Eye (tissue), 1 donor: ENCODE measurements around the gene ZNF117.
"Not testable (repeated sequence)": the region's sequence is repeated elsewhere in the genome, so short reads cannot be mapped to it uniquely, and the experiment has no call there.

Experiments
- DNase-seq: peaks from one replicate; pipeline ENCODE4 v3.0.0-alpha.2; 2015

ZNF117 gene

DNA sequence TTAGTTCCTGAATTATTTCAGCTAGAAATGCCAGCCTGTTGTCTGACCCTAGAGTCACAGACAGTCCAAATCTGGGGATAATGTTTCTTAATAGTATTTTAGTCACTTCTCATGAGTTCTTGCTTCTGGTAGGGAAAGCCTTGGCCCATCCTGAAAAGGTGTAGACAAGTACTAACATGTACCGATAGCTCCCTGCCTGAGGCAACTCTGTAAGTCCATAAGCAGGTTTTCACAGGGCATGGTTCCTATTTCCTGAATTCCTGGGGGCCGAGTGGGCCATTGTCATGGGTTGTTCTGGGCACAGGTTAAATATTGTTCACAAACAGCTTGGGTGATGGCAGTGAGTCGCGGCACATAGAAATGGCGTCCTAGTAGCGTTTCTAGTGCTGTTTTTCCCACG lies 3.1 kb upstream of the ZNF117 start:
- no peak for DNase-seq

DNA sequence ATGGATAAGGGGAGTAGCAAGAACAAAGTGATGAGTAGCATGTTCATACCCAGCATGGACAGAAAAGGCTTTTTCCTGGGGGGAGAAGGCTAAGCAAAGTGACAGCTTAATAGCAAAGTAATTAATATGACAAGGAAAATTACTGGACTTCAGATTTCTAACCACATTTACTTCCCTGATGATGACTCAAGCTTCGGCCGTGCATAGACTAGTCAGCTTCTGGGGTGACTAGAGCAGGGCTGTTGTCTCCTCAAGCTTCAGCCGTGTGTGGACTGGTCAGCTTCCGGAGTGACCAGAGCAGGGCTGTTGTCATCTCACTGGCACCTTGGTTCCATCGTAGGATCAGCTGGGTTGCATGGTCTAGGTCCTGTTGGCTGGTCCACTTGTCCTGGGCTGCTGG lies 2.1 kb upstream of the ZNF117 start:
- no peak for DNase-seq

DNA sequence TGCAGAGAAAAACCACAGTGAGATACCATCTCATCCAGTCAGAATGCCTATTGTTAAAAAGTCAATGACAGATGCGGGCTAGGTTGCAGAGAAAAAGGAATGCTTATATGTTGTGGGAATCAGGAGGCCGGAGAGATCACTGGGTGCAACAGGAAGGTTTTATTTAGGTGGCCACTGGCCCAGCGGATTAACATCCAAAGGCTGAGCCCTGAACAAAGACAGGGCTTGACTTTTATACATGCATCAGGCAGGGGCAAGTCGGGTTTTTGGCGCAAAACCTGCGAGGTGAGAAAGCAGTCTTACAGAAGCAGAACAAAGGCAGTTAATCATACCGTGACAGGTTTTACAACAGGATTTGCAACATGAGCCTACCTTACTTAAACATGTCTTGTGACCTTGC lies 620 bp downstream of the ZNF117 start:
- DNase-seq: no peak

DNA sequence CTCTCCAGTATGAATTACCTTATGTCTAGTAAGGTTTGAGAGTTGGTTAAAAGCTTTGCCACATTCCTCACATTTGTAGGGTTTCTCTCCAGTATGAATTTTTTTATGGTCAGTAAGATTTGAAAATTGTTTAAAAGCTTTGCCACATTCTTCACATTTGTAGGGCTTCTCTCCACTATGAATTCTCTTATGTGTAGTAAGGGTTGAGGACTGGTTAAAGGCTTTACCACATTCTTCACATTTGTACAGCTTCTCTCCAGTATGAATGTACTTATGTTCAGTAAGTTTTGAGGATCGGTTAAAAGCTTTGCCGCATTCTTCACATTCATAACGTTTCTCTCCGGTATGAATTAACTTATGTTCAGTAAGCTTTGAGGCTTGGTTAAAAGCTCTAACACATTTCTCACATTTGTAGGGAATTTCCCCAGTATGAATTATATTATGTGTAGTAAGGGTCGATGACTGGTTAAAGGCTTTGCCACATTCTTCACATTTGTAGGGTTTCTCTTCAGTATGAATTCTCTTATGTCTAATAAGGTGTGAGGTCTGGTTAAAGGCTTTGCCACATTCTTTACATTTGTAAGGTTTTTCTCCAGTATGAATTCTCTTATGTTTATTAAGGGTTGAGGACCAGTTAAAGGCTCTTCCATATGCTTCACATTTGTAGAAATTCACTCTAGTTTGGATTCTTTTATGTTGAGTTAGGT lies 12.2 kb downstream of the ZNF117 start:
- DNase-seq: no peak

DNA sequence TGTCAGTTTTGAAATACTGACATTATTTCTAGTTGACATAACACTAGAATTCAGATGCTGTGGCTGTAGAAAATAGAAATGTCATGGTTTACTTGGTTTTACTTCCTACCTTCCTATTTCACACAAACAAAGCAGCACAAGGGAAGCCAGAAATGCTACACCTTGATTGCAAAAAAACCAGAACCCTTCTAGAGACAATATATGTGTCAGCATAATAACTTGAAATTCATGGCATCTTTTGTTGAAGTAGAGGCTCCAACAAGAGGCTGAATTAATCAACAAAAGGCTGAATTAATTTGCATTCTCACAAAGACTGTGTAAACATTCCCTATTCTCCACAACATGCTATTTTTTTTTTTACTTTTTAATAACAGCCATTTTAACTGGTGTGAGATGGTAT lies 25.2 kb downstream of the ZNF117 start:
- no peak for DNase-seq

DNA sequence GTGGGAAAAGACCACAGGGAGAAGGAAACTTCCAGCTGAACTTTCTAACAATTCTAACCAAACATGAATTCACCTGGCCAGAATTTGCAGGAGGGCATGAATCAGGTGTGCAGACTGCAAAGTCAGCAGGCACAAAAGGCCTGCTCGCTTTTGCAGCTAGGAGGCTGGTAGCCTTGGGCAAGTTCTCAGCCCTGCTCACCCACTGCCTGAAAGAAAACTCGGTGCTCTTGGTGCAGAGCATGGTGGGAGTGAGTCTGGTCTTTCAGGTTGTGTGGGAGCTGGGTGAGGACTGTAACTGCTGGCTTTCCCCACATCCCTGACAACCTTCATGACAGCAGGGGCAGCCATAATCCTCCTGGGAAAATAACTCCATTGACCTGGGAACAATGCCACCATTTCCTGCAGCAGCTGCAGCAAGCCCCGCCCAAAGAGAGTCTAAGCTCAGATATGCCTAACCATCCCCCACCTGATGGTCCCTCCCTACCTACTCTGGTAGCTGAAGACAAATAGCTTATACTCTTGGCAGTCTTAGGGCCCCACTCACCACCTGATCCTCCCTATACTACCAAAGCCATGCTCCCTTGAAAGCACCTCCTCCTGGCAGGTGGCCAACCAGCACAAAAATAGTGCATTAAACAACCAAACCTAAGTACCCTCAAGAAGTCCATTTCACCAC lies 31.6 kb downstream of the ZNF117 start:
- DNase-seq: no peak

DNA sequence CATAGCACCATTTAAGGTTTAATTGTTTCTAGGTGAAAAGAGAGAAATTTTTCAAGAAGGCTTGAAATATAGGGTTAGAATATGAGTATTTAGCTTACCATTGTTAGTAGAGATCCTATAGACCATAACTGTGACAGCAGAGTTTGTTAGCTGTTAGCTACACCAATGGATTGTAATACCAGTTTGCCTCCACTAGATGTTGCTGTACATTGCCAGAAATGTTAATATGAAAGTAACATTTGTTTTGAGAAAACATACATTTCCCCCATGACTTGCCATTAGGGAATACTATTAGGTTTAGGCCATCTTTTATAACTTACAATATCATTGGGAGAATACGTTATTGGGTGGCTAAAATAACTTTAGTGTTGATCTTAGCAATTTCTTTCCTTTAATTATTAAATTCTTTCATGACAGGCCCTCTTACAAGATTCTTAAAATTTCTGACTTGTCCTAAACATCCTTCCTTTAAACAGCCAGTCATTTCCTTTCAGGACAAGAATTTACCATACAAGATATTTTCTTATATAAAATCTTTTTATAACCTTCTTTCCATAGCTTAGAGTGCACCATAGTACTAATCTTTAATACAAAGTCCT lies 39.5 kb downstream of the ZNF117 start:
- peak; percentile 72 for DNase-seq

DNA sequence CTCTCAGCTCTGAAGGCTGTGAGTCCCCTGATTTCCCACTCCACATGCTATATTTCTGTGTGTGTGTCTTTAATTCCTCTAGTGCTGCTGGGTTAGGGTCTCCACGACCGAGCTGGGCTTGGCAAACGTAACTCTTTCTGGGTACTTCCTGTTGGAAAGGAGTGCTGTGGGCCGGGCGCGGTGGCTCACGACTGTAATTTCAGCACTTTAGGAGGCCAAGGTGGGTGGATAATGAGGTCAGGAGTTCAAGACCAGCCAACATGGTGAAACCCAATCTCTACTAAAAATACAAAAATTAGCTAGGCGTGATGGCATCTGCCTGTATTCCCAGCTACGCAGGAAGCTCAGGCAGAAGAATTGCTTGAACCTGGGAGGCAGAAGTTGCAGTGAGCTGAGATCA lies 40.2 kb downstream of the ZNF117 start:
- DNase-seq: not testable (repeated sequence)

DNA sequence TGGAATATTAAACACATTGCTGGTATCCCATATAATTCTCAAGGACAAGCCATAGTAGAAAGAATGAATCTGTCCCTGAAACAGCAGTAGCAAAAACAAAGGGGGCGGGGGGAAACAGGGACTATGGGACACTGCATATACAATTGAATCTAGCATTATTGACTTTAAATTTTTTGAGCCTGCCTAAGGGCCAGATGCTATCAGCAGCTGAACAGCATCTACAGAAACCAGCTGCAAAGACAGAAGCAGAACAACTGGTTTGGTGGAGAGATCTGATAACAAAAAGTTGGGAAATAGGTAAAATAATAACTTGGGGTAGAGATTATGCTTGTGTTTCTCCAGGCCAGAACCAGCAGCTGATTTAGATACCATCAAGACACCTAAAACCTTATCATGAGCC lies 42.1 kb downstream of the ZNF117 start:
- not testable (repeated sequence) for DNase-seq

DNA sequence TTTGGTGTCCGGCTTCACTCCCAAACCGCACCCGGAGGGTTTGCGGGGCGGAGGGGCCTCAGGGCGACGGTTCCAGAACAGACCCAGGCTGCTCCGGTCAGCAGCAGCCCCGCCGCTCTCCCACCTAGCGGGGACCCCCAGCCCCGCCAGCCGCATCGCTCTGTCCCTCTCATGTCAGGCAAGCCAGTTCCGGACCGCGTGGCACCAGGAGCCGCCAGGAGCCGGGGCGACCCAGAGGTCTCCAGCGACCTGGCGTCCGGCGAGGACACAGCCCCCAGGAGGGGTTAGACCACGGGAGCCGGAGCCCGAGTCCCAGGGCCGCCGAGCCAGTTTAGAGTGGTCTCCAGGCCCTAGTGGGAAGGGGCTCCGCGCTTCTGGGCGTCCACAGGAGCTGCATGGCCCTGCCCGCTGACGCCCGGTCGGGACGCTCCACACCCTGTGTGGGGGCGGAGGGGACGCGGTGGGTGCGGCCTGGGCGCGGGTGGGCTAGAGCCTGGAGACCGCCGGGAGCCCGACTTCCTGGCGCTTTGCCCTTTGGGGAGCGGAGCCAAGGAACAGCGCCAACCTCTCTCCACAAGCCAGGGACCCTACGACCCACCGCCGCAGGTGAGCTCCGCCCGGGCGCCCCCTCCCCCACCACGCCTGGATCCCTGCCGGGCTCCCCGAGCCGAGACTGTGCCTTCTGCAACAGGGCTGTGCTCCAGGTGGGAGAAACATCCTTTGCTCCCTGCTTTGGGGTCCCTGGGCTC lies 43.4 kb downstream of the ZNF117 start:
- DNase-seq: peak; percentile 46

DNA sequence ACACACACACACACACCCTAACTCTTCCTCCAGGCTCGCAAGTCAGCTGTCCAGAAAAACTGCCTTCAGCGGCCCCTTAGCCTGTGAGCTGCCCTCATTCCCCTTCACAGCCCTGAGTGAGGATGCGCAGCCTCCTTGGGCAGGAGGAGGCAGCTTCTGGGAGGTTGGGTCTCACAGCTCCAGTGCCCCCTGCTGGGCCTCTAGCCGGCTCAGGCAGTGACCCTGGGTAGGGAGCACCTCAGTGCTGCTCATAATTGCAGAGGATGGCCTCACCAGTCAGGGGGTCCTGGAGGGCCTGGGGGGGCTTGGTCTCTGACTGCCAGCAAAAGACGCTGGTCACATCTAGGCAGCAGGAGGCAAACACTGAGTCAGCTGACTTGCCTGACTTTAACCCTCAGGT lies 44.1 kb downstream of the ZNF117 start:
- no peak for DNase-seq

DNA sequence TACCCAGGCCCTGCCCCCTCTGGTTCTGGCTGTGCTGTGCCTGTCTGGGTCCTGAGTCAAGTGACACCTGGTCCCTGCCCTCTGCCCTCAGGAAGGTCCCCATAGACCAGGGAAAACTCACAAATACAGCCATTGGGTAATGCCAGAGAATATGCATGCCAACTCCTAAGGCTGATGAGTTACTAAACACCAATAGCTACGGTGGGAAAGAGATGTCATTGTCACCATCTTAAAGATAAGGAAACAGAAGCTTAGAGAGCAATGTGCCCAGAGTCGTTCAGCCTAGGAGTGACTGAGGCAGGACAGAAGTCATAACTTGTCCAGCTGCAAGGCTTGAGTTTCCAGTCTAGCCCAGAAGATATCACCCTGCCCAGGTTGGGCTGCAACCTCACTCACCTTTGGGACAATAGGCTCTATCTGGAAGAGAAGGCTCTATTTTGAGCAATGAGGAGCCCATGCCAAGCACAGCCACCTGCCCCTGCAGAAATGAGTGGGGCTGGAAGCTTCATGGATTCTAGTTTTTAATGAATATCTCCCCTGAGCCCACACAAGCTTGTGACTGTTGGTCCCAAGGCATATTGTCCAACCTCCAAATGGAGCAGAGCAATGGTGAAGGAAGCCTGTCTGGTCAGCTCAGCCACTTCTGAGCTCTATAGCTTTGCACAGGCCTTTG lies 45.2 kb downstream of the ZNF117 start:
- no peak for DNase-seq

DNA sequence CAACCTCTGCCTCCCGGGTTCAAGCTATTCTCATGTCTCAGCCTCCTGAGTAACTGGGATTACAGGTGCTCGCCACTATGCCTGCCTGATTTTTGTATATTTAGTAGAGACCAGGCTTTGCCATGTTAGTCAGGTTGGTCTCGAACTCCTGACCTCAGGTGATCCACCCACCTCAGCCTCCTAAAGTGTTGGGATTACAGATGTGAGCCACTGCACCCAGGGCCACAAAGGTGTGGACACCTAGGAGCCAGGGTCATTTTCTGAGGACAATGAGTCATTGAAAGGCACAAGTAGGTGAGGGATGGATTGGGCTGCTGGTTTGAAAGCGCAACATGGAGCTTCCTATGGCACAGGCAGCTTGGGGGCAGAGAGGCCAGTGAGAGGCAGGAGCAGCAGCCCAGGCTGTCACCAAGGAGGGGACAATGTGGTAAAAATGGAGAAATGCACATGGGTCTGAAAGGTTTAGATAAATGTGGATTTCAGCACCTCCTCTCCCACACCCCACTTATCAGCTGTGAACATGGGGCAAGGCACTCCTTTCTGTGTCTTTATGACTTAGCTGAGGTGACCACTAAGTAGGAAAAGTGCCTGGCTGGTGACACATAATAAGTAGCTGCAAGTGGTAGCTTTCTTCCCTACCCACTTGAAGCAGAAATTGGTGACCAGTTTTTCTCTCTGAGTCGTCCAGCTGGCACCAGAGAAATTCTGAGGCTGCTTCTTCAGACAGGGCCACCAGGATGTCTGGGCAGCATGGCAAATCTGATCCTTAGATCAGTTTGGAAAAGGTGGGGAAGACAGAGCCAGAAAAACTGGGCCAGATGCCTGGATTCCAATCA lies 46.0 kb downstream of the ZNF117 start:
- not testable (repeated sequence) for DNase-seq

DNA sequence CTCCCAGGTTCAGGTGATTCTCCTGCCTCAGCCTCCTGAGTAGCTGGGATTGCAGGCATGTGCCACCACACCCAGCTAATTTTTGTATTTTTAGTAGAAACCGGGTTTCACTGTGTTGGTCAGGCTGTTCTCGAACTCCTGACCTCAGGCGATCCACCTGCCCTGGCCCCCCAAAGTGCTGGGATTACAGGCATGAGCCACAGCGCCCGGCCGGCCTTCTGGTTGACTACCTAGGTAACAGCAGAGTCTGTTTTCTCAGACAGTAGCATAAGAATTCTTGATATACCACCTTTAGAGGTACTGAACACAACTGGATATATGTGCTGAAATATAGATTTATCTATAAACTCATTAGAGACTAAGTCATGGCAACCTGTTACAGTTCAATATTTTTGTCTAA lies 50.8 kb downstream of the ZNF117 start:
- DNase-seq: not testable (repeated sequence)

DNA sequence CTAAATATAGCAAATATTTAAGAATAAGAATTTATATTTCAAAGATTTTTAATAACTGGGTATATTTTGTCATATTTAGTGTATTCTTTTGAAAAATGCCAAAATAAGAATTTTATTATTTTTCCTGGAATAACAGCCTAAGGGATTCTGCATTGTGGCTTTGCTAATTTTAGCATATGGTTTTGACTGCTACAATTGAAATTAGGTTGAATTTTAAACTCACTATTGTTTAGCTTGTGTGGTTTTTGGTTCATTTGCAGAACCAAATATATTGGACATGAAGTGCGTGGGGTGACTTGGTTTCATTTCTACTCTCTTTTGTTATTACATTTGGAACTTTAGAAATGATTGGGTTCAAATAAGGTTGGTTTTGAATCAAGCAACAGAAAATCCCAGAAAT lies 52.3 kb downstream of the ZNF117 start:
- no peak for DNase-seq

DNA sequence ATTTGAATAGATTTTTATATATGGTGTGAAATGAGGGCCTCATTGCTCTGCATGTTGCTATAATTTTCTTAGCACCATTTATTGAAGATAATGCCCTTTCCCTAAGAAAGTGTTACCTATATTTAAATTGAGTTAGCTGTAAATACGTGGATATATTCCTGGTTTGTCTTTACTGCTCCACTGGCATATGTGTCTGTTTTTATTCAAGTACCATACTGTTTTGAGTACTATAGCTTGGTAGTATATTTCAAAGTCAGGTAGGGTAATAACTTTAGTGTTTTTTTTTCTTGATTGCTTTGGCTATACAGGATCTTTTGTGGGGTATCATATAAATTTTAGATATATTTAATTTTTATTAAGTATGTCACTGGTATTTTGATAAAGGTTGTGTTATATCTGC lies 56.4 kb downstream of the ZNF117 start:
- DNase-seq: no peak

DNA sequence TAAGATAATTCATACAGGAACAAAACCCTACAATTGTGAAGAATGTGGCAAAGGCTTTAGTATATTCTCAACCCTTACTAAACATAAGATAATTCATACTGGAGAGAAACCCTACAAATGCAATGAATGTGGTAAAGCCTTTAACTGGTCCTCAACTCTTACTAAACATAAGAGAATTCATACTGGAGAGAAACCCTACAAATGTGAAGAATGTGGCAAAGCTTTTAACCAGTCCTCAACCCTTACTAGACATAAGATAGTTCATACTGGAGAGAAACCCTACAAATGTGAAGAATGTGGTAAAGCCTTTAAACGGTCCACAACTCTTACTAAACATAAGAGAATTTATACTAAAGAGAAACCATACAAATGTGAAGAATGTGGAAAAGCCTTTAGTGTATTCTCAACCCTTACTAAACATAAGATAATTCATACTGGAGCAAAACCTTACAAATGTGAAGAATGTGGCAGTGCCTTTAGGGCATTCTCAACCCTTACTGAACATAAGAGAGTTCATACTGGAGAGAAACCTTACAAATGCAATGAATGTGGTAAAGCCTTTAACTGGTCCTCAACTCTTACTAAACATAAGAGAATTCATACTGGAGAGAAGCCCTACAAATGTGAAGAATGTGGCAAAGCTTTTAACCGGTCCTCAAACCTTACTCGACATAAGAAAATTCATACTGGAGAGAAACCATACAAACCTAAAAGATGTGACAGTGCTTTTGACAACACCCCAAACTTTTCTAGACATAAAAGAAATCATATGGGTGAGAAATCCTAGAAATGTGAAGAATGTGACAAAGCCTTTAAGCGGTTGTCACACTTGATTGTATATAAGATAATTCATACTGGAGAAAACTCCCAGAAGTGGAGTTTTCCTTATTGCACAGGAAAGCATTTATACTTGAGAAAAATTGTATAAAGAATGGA lies 62.3 kb downstream of the ZNF117 start:
- not testable (repeated sequence) for DNase-seq
